GM18870 (cell line): ENCODE results near the gene TMEM59L.
A peak's percentile ranks its signal among the peaks of the same experiment; 100 is the strongest.
"Not testable (repeated sequence)": the region's sequence is repeated elsewhere in the genome, so short reads cannot be mapped to it uniquely, and the experiment has no call there.

Experiments used
- ATAC-seq: cut with Tn5 transposase; IDR thresholded peaks from one replicate; pipeline ENCODE4 v1.9.1; 2021; ENCODE audit warnings: moderate library complexity; ENCODE audit not compliant: unreplicated experiment

The TMEM59L gene

GRCh38 chr19:18612772-18613588, at the start of gene TMEM59L:
TMEM59L (plus strand) TSS chr19:18612870; CDS start chr19:18612959, 89 bp downstream.
- no peak for ATAC-seq

- no peak for ATAC-seq
Measured at GRCh38 chr19:18566953-18567352, 45.7 kb upstream of the TMEM59L start.

- no peak for ATAC-seq
Measured at GRCh38 chr19:18568367-18568766, 44.3 kb upstream of the TMEM59L start.

- ATAC-seq, result peak; percentile 85
Measured at GRCh38 chr19:18571564-18572344, 40.9 kb upstream of the TMEM59L start, which contains the start of gene UBA52. UBA52 (plus strand) TSS chr19:18571857; CDS start chr19:18573301, 1,444 bp downstream.

GRCh38 chr19:18574691-18575291, 37.9 kb upstream of the TMEM59L start:
- ATAC-seq, result no peak

GRCh38 chr19:18576383-18576782, 36.3 kb upstream of the TMEM59L start:
- no peak for ATAC-seq

- no peak for ATAC-seq
Measured at GRCh38 chr19:18577365-18577914, 35.2 kb upstream of the TMEM59L start.

- ATAC-seq, result no peak
Measured at GRCh38 chr19:18580311-18580710, 32.4 kb upstream of the TMEM59L start.

GRCh38 chr19:18586306-18586705, 26.4 kb upstream of the TMEM59L start:
- no peak for ATAC-seq

- ATAC-seq, result no peak
Measured at GRCh38 chr19:18587561-18587960, 25.1 kb upstream of the TMEM59L start.

GRCh38 chr19:18587962-18588610, 24.6 kb upstream of the TMEM59L start:
- no peak for ATAC-seq

- no peak for ATAC-seq
Measured at GRCh38 chr19:18588611-18589379, 23.9 kb upstream of the TMEM59L start, which contains the start of gene REX1BD. REX1BD (plus strand) TSS chr19:18588798; CDS start chr19:18588802, 4 bp downstream.

- ATAC-seq, result no peak
Measured at GRCh38 chr19:18589380-18590272, 23.0 kb upstream of the TMEM59L start.

GRCh38 chr19:18590273-18591272, 22.1 kb upstream of the TMEM59L start:
- no peak for ATAC-seq

GRCh38 chr19:18591735-18592385, 20.8 kb upstream of the TMEM59L start:
- ATAC-seq, result no peak

- not testable (repeated sequence) for ATAC-seq
Measured at GRCh38 chr19:18592732-18593131, 19.9 kb upstream of the TMEM59L start.
